ENCODE measurements around the gene TEDDM1.

The TEDDM1 gene

DNA sequence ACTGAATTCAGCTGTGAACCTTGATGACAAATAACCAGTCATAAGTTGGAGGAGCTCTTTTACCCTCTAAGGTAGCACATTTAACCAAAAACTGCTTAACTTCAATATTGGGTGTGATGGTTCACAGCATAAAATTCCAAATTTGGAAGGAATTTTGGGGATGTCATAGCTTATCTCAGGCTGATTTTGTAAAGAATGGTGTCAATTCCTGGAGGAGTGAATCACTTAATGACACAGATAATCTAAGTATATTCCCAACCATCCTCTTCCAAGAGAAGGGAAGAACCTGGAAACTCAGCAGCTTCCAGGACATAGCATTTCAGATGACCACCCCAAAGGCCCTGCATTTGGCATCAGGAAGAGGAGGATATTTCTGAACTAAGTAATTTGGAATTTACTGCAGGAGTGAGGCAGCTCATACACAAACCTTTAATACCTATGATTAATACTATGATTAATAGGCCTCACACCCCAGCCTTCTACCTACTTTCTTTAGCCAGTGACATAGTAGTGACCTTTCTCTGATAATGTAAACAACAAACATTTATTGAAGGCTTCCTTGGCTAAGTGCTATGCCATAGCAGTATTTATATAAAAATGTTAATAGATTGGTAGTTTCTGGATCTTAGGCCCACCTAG lies 23.4 kb downstream of the TEDDM1 start:
- FAIRE-seq, result no peak

DNA sequence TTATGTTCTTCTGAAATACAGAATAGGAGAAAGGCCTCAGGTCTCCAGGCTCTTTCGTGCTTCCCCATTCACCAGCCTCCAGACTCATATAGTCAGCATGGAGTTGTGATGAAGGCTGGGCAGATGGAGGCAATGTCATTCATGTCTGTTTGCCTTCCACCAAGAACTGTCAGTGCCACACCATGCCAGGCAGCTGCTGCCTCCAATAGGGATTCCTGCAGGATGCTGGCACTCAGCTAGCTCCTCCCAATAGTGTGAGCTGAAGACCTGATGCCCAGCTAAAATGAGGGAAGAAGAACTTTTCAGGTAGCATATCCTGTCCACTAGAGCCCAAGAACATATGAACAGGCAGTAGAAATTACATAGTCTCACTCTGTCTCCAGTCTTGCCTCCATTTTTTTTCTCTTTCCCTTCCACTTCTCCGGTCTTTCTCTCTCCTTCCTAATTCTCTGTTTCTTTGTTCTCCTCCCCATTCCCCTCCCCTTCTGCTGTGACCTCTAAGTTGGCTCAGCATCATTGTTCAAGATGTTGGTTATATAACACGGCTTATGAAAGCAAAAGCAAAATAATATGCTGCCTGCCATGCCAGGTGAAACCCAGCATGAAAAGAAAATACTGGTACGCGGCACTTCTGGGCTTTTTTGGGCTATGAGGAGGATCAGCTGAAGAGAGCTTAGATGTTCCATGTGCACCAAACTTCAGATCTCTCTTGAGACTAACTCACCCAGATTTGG lies 26.2 kb downstream of the TEDDM1 start:
- no peak for FAIRE-seq

DNA sequence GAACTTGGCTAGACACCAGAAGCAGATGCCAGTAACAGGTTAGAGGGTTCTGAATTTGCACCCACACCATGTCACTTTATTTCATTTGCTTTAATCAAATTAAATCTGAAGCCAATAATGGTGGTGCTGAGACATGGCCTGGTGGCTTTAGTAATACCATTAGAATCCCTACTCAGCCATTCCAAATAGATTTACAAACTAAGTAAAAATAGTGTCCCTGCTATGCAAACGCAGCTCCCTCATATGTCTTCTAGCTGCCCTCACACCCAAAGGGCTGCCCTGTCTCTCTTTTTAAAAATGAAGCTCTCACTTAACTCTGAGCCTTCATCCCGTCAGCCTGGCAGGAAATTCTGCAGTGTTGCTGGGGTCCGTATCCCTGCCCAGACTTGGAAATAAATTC lies 29.9 kb downstream of the TEDDM1 start:
- no peak for FAIRE-seq

DNA sequence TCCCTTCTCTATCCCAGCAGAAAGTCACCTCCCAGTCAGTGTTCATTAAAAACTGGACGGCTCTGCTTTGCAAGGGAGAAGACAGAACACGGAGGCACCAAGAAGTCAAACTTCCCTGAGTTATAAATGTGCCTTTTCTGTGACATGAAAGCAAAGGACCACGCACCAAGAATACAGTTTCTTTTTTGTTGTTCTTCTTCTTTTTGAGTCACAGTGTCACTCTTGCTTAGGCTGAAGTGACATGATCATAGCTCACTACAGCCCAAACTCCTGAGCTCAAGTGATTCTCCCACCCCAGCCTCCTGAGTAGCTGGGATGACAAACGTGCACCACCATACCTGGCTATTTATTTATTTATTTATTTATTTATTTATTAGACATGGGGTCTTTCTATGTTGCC lies 31.6 kb downstream of the TEDDM1 start:
- FAIRE-seq, result no peak

DNA sequence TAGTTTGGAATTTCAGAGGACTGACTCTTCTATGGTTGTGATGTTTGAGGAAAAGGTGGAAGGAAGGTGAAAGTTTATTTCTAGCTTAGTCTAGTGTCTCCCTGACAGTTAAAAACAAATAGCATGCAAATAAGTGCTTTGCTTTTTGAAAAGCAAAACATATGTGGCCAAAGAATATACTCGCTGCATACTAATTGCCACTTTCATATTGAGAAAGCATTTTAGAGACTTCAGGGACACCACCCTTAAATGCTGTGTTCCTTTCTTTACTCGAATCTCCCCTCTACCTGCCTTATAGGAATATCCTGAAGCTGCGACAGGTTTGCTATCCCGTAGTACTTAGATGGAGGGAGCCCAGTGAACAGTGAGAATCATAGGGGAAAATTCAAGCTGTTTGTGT lies 32.1 kb downstream of the TEDDM1 start:
- no peak for FAIRE-seq

DNA sequence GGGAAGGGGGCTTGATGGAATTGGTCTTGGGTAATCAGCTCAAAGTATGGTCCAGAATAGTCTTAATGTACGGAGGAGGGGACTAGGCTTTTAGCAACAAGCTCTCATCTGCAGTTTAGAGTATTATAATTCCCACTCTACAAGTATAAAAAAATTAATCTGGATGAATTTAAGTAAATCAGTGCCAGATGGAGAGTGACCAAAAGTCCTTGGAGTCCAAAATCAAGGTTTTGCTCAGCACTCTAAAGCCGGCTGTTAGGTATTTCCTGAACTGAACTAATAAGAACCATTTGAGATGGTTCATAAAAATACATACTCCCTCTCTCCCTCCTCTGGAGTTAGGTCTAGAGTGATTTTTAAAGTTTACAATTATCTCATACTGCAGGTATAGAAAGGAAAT lies 32.5 kb downstream of the TEDDM1 start:
- no peak for FAIRE-seq

DNA sequence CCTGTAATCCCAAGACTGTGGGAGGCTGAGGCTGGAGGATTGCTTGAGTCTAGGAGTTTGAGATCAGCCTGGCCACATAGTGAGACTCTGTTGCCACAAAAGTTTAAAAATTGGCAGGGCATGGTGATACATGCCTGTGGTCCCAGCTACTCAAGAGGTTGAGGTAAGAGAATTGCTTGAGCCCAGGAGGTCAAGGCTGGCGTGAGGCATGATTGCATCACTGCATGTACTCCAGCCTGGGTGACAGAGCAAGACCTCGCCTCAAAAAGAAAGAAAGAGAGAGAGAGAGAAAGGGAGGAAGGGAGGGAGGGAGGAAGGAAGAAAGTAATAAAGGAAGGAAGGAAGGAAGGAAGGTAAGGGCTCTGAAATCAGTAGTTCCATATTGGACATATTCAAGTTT lies 33.9 kb downstream of the TEDDM1 start:
- no peak for FAIRE-seq

DNA sequence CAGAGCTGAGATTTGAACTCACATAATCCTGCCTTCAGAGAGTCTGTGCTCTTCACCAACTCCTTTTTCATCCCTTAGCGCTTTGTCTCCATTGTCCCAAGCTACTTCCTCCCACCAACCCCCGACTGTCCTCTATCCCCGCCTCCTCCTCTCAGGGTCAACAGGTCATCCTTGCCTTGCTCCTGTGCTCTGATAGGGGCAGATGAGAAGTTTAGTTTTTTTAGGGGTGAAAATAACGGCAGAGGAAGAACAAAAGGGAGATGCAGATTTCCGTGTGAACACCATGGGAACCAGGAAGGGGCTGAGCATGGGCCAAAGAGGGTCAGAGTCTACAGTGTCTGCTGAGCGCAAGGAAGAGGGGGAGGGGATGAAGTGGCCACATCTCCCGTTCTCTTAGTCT lies 40.8 kb downstream of the TEDDM1 start:
- no peak for FAIRE-seq

DNA sequence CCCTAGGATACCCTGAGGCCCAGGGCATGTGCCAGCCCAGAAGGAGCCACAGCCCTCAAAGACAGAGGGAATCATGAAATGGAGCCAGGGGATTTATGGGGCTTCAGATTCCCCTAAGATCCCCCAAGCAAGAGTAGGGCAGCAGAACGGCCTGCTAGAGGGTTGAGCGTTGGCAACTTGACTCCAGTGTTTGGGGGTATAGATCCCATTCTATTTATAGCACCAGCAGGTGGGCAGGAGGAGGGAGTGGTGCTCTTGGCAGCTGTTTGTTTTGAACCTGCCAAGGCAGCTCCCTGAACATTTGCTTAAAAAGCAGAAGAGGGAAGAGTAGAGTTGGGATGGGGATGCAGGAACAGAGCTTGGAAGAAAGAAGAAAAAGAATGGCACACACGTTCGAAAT lies 42.6 kb downstream of the TEDDM1 start:
- FAIRE-seq, result no peak

DNA sequence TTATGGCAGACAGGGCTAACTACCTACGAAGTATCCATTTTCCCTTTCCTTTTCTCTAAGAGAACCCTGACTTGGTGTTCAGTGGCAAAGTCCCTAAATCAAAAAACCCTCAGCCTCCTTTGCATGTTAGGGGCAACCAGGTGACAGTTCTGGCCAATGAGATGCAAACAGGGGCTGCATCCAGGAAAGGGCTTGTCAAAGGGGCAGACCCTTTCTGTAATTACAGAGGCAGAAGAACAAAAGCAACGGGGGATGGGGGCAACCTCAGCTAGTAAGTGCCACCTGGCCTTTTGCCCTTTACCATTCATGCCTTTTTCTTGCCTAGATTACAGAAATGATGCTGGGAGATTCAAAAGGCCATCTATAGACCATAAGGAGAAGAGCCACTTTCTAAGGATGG lies 43.3 kb downstream of the TEDDM1 start:
- FAIRE-seq, result no peak

DNA sequence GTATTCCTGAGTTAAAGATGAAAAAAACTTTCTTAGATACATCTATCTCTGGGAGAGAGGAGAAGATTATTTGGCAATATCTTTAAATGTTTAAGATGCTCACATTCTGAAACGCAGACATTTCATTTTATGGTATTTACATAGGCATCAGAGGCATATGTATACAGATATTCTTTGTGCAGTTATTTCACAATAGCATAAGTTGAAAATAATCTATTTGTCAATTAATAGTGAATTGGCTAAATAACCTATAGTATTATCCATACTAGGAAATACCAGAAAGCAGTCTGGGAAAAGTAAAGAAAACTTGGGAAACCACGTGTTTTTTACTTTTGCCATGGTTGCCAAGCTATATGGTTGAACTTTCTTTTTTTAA lies 44.8 kb downstream of the TEDDM1 start:
- no peak for FAIRE-seq

DNA sequence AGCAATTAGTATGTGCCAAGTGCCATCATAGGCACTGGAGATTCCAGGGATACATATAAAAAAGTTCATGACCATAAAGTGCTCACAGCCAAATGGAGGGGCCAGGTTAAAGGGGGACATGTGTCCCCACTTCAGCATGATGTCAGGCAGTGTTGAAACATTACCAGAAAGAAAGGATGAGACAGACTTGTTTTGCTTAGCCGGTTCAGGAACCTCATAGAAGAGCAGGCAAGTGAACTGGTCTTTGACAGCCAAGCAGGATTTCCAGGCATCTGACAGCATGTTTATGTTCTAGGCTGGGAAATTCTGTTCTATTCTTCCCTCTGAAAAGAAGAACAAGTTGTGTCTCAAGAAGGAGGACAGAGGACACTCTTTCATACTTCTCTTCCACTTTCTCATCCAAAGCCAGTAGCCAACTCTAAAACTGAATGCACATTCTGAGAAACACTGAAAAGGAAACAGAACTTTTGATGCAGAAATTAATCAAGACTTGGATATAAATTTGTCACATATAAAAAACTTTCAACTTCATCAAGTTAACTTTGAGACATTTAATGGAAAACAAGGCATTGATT lies 48.6 kb downstream of the TEDDM1 start:
- FAIRE-seq, result no peak

DNA sequence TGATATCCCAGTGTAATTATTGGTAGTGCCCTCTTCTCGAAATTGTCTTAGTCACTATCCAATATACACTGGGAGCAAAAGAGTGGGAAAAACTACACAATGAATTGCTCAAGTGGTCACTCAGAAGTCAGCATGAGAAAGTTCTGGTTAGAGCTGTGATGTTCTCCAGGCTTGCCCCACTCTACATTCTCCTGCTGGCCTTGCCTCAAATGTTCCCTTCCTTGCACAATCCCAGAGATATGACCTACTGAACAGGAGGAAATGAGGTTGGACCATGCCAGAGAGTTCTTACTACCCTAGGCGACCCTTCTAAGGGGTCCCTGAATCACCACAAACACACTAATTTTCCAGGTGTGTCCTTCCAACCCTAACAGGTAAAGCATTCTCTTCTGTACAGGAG lies 49.6 kb downstream of the TEDDM1 start:
- FAIRE-seq, result no peak

DNA sequence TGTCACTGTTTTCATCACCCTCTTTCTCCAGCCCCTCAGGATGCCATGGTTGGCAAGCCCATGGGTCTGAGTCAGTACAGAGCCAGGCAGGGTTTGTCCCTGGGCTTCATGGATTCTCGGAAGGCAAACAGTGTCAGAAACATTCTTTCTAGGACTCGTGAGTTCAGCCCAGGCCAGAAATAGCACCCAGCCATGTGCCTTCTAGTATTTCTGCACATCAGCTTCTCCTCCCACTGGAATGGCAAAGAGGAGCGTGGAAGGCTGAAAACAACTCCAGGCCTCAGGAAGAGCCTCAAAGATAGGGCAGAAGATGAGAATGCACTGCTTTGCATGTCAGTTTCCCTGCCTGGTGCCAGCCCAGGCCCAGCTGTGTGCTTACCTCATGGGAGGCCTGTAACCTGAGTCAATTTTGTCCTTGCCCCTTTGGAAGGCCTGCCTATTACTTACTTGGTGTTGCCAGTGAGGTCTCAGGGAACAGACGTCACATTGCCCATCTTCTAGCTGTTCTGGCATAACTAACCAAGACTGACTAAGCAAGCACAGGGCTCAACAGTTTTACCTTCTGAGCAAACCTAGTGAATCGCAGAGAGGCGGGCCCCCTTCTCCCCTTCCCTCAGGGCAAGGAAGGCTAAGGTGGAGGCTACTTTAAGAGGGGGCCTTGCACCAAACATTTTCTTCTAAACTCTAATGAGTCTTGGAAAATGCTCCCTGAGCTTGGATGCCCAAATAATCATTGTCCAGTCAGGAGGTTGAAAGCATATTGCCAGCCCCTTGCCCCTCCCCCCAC lies 51.3 kb downstream of the TEDDM1 start:
- FAIRE-seq, result no peak
